NCI-H526 treated with DMSO at 0.1 percent for 48 hours (cell line): Measurements from ENCODE around the gene CAPN5.

Experiments
- DNase-seq: peaks from one replicate; lab custom pipeline; 2025; lab: John Stamatoyannopoulos, UW

CAPN5 gene

DNA sequence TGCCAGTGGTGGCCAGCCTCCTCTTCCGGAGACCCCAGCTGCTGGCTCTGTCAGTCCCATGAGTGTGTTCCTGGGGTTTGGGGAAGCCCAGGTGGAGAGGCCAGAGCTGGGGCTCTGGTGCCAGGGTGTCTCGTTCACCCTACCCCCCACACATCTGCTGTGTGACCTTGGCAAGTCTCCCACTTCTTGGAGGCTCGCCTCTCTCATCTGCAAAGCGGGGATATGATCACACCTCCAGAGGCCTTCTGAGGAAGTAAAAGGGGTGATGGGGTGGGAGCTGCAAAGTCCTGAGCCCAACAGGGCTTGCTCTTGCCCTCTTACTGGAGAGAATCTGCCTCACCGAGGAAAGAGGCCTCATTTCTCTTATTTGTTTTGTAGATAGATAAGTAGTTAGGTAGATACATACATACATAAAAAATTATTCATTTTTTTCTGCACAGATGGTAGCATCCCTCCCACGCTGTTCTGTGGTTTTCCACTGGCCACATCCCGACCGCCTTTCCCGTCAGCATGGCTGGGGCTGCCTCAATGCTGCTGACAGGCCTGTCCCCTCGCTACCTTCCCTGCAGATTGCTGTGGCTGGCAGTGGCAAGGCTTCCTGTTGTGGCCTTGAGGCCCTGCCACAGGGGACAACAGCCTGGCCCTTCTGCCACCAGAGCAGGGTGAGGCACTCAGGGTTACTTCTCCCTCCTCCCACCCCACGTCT, 85.2 kb downstream of the CAPN5 start:
- DNase-seq = no peak

DNA sequence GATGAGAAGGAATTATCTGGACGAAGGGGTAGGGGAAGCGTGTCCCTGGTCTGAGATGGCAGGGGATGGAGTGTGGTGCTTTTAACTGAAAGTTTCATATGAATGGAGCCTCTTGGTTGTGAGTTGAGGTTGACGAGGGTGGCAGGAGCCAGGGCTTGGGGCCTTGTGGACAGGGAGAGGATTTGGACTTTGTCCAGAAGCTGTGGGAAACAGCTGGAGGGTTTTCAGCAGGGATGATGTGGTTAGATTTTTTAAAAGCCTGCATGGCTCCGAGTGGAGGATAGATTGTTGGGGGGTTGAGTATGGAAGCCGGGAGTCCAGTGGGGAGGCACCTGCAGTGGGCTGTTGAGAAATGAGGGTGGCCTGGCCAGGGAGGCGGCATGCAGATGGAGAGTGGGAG, 86.1 kb downstream of the CAPN5 start:
- no peak for DNase-seq

DNA sequence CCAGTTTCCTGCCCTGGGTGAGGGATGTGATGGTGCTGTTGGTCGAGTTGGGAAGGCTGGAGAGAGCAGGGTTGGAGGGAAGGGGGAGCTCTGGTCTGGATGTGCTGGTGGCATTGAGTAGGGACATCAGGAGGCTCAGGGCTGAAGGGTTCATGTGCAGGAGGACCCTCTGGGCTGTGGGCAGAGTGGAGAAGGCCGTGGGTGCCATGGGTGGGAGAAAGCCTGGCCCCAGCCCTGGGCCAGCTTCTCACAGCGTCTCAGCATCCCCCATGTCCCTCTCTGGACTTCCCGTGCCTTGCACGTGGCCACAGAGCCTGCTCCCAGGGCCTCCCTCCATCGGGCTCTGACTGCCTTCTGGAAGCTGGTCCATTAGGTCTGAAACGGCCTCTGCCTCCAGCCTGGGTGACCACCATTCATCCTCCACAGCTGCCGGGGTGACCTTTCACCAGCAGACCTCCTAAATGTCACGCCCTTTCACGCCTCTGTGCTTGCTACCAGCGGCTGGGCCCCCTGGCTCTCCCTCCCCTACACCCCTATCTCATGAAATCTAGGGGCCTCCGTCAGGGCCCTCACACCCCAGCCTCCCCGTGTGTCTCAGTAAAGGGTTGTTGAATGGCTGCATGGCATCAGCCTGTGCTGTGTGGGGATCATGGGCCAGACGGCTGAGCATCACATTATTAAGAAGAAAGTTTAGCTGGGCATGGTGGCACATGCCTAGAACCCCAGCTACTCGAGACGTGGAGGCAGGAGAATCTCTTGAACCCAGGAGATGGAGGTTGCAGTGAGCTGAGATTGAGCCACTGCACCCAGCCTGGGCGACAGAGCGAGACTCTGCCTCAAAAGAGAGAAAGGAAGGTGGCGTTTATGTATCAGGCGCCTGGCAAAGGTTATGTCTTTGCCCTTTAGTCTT, 86.8 kb downstream of the CAPN5 start:
- no peak for DNase-seq

- DNase-seq = no peak
These were observed 87.8 kb downstream of the CAPN5 start for GRCh38 chr11:77154381-77155081.

DNA sequence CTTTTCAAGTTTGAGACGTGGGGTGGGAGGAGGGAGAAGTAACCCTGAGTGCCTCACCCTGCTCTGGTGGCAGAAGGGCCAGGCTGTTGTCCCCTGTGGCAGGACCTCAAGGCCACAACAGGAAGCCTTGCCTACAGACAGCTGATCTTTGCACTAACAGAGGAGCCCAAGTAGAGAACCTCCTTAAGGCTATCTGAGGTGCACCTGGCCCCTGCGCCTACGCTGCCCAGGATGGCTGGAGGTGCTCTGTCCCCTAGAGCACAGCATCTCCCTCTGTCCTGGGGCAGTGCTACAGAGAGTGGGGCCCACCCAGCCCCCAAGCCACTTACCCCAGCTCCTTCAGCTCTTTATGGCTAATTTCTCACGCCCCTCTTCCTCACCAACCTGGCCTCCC, 88.3 kb downstream of the CAPN5 start:
- DNase-seq = no peak

DNA sequence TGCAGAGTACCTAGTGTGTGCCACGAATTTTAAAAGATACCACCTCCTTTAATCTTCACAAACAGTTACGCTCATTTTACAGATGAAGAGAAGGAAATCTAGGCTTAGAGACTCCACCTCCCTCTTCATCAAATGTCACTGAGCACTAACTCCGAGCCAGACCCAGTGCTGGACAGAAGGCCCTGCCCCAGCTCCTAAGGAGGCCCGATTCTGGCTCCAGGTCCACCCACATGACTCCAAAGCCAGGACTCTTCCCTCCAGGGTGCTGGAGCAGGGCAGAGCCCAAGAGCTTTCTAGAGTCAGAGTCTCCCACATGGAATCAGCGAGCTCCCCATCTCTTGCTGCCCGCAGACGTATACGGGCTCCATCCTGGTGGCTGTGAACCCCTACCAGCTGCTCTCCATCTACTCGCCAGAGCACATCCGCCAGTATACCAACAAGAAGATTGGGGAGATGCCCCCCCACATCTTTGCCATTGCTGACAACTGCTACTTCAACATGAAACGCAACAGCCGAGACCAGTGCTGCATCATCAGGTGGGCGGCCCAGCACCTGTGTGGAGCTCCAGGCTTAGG, 88.9 kb downstream of the CAPN5 start:
- no peak for DNase-seq

GRCh38 chr11:77156396-77157195, 89.8 kb downstream of the CAPN5 start:
- DNase-seq = no peak

GRCh38 chr11:77158041-77158695, 91.4 kb downstream of the CAPN5 start:
- DNase-seq = no peak

DNA sequence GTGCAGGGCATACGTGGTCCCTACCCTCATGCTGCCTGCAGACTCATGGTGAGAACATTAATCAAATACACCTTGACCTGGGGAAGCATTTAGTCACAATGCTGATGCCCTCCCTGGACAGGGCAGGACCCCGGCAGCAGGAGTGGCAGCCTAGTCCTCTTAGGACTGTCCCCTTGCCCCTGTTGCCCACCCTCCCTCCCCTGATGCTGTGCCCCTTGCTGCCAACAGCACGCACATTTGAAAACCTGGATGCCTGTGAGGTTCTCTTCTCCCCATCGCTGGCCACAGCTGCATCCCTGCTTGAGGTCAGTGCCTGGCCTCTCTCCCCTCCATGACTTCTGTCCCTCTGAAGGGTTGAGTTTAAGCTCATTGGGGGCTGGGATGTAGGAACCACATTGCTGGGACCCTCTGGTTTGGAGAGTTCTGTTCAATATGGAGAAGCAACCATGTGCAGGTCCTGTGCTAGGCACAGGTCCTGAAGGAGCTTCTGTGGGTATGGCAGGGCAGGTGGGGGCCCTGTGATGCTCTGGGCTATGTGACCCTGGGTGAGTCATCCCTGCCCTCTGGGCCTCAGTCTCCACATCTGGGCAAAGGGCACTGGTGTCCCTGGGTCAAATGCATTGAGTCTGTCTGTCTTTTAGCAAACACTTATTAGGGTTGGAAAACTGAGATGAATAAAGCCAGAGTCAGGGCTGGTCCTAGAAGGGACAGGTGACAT, 92.6 kb downstream of the CAPN5 start:
- DNase-seq = no peak

DNA sequence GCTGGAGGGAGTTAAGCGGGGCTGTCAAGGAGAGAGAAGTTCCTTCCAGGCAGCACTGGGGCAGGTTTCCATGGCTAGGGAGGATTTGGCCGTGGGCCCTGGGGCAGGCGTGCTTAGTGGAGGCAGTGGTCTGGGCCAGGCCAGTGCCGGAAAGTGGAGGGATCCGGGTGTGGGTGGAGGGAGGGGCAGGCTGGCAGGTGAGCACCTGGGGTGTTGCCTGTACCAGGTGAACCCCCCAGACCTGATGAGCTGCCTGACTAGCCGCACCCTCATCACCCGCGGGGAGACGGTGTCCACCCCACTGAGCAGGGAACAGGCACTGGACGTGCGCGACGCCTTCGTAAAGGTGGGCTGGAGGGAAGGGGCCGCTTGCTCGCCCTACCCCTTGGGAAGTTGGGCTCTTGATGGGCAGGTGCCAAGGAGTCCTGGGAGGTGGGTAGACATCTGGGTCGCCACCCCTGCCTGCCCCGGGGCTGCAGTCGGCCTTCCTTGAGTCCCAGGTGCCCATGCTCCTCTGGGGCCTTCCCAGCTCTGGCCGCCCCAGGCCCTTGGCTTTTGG, 93.2 kb downstream of the CAPN5 start:
- no peak for DNase-seq

GRCh38 chr11:77163271-77163670, 96.5 kb downstream of the CAPN5 start:
- DNase-seq = no peak

- DNase-seq = no peak
These were observed 98.3 kb downstream of the CAPN5 start for GRCh38 chr11:77165066-77165465.

DNA sequence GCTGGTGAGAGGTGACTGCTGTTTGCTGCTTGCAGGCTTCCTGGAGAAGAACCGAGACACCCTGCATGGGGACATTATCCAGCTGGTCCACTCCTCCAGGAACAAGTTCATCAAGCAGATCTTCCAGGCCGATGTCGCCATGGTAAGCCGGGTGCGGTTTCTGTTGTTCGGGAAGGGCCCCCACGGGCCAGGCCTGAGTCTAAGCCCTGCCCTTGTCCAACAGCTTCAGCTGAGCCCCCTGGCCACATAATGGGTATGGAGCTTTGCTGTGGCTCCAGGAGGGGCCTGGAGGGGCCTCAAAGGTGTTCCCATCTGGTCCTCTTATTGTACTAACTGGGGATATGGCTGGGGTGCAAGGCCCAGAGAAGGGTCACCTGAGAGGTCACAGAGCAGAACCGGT, 99.2 kb downstream of the CAPN5 start:
- no peak for DNase-seq

DNA sequence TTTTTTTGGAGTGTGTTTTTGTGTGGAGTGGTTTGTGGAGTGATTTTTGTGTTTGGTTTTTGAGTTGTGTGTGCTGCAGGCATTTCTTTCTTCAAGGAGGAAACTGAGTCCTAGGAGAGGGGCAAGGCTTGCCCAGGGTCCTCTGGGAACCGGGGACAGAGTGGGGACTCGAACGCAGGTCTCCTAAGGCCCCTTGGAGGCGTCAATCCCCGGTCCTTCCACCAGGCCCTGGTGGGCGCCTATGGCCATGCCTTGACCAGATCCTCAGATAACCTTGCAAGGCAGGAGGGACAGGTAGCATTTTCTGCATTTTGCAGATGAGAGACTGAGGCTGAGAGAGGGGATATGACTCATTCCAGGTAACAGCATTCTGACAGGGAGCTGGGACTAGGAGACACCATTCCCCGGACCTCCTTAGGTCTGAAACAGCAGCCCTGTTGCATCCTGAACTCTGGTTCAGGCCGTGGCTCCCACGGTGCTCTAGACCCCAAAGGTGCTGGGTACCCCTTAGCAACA, 100.4 kb downstream of the CAPN5 start:
- DNase-seq = no peak

GRCh38 chr11:77167791-77168190, 101.0 kb downstream of the CAPN5 start:
- DNase-seq = no peak

- no peak for DNase-seq
These were observed 103.3 kb downstream of the CAPN5 start for GRCh38 chr11:77170107-77170506.

DNA sequence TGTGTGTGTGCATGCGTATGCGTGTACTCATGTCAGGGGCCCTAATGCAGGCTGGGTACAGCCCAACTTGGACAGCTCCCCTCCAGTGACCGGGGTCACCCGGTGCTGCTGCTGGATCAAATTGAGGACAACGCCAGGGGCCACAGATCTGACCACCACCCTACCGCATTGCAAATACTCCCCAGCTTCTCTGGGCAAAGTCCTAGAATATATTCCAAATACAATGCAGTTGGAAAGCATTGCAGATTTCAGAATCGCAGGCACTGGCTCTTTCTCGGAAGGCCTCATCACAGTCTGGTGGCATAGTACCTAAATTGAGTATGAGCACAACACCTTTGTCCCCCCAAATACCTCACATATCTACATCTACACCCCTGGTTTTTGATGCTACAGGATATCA, 104.5 kb downstream of the CAPN5 start:
- no peak for DNase-seq

DNA sequence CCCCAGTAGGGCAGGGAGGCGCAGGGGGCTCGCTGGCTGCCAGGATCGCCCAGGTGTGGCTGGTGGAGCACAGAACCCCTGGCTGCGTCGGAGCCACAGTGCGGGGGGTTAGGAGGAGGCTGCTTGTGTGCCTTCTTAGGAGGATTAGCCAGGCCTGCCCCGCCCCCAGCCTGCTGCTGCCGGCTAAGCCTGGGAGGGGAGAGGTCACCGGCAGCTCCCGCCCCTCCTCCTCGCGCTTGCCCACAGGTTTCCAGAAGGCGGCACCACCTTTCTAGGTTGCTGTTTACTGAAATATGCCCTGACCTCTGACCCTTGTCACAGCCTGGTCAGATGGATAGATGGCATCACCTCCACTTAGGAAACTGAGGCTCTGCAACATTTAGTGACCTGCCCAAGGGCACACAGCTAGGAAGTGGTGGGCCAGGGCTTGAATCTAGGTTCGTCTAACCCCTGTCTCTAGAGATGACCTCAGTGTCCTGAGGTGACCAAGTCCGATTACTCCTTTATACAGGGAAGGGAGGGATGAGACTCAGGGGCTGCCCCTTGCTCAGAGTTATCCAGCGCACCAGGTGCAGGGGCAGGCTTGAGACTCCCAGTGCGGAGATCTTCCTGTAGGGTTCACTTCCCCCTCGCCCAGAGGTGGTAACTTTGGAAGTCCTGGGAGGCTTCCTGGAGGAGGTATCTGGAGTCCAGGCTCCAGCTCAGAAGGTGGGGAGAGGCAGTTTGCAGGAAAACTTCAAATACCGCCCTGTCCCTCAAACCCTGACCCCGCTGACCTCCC, 105.3 kb downstream of the CAPN5 start:
- no peak for DNase-seq

DNA sequence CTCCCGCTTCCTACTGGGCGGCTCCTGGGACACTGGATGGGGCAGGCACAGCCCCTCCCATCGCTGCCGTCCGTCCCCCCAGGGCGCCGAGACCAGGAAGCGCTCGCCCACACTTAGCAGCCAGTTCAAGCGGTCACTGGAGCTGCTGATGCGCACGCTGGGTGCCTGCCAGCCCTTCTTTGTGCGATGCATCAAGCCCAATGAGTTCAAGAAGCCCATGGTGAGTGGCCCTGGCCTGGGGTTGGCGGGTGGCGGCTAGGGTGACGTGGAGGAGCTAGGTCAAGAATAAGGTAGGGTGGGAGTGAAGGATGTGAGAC, 105.9 kb downstream of the CAPN5 start:
- no peak for DNase-seq
